AG04450 (cell line): ENCODE data around the gene TMEM132A. TPM values are rescaled to one million over a fixed set of nuclear protein-coding genes. Genes with fewer than 3 reads are reported as not detected.

Experiments
- CTCF ChIA-PET: fragments of 300-600, 350-600 bp; formaldehyde crosslinking; extraction: SDS; loops from one replicate; lab custom pipeline; 2022; ENCODE audit warnings: antibody characterized with exemption, inconsistent platforms; lab: Charles Lee
- POLR2A ChIA-PET: fragments of 350-600 bp; formaldehyde crosslinking; extraction: SDS; loops from one replicate; lab custom pipeline; 2021; ENCODE audit warnings: antibody characterized with exemption, inconsistent platforms; lab: Yijun Ruan, JAX
- DNase-seq: peaks from one replicate; pipeline ENCODE4 v3.0.0-alpha.2; 2011; ENCODE audit warnings: low read depth, low spot score
- H3K27ac ChIP-seq: one replicate; pipeline ENCODE4 v1.5.1; 2012; ENCODE audit warnings: low read depth, low read length, control low read depth
- H3K27me3 ChIP-seq: one replicate; pipeline ENCODE4 v1.6.0; 2012; ENCODE audit warnings: low read length; ENCODE audit not compliant: control insufficient read depth, insufficient read depth
- H3K4me3 ChIP-seq: 2 replicates; pipeline ENCODE4 v1.5.1; 2011; ENCODE audit warnings: mild to moderate bottlenecking, low read depth, low read length, control low read depth
- H3K9me3 ChIP-seq: 2 replicates; pipeline ENCODE4 v1.5.1; 2012; ENCODE audit warnings: low read length; ENCODE audit not compliant: control insufficient read depth, insufficient read depth
- polyA plus RNA-seq: library from polyadenylated mRNA; depleted of rRNA; stranded (reverse); fragments of >200 nt; gene quantifications from 2 replicates; pipeline ENCODE4 v1.2.3, GENCODE V29; 2011
- TF ChIP-seq, protein P1 (sequence below): IDR thresholded peaks from 2 replicates; pipeline ENCODE4 v1.5.1; 2011; ENCODE audit warnings: low read depth, low read length, control low read depth, inconsistent platforms

TMEM132A gene
- polyA plus RNA-seq, 1 experiment: 25.9 TPM

- CTCF ChIA-PET: interaction anchor here (1.0 to 1.6 kb wide), 3 partner anchors 13 to 96 kb away, joined by 3 to 4 read pairs (median 4); no protein-coding TSS in a partner anchor
- POLR2A ChIA-PET: no interaction called here
Observed at GRCh38 chr11:60927600-60927999, 3.3 kb downstream of the TMEM132A start.

GRCh38 chr11:60928563-60929001 is 4.3 kb downstream of the TMEM132A start:
- no peak for DNase-seq
- TF ChIP-seq, protein P1, sequence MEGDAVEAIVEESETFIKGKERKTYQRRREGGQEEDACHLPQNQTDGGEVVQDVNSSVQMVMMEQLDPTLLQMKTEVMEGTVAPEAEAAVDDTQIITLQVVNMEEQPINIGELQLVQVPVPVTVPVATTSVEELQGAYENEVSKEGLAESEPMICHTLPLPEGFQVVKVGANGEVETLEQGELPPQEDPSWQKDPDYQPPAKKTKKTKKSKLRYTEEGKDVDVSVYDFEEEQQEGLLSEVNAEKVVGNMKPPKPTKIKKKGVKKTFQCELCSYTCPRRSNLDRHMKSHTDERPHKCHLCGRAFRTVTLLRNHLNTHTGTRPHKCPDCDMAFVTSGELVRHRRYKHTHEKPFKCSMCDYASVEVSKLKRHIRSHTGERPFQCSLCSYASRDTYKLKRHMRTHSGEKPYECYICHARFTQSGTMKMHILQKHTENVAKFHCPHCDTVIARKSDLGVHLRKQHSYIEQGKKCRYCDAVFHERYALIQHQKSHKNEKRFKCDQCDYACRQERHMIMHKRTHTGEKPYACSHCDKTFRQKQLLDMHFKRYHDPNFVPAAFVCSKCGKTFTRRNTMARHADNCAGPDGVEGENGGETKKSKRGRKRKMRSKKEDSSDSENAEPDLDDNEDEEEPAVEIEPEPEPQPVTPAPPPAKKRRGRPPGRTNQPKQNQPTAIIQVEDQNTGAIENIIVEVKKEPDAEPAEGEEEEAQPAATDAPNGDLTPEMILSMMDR: no peak
- POLR2A ChIA-PET: no interaction called here
- CTCF ChIA-PET: interaction anchor here (1.0 to 1.5 kb wide), 2 partner anchors 12 to 29 kb away, joined by 4 read pairs; no protein-coding TSS in a partner anchor
- Histone ChIP-seq H3K27me3 (no peaks in the 10 kb centered on the region), H3K9me3 (no peaks in the 10 kb centered on the region; the same call in 1 of the 2 replicates), H3K4me3 (no peak overlapping the region), H3K27ac (no peak overlapping the region)

More at GRCh38 chr11:60927600-60927999, 3.3 kb downstream of the TMEM132A start:
- H3K27ac ChIP-seq: peak overlapping the region; percentile 21
- H3K27me3 ChIP-seq: no peaks in the 10 kb centered on the region
- DNase-seq: no peak
- no peaks in the 10 kb centered on the region; the same call in 1 of the 2 replicates for H3K9me3 ChIP-seq
- H3K4me3 ChIP-seq: no peak overlapping the region
- TF ChIP-seq, protein P1: no peak

- no peak for DNase-seq
- Histone ChIP-seq H3K9me3 (no peaks in the 10 kb centered on the region; the same call in 1 of the 2 replicates), H3K27ac (no peak overlapping the region), H3K27me3 (no peaks in the 10 kb centered on the region), H3K4me3 (no peak overlapping the region)
- POLR2A ChIA-PET: no interaction called here
- TF ChIP-seq, protein P1: no peak
- CTCF ChIA-PET: no interaction called here
Observed at GRCh38 chr11:60929764-60930163, 5.5 kb downstream of the TMEM132A start.

DNA sequence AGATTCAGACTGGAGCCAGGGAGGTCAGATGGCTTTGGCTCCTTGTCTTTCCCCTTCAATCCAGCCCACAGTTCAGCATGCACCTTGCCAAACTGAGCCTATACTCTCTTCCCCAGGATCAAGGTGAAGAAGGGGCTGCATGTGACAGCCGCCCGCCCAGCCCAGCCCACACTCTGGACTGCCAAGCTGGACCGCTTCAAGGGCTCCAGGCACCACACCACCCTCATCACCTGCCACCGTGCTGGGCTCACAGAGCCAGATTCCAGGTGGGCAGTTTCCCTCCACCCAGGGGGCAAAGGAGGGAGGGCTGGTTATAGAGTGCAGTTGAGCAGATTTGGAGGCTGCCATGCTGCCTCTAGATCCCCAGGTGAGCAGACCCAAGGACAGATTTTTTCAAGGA is 6.1 kb downstream of the TMEM132A start:
- H3K27me3 ChIP-seq: no peaks in the 10 kb centered on the region
- no peak for DNase-seq
- H3K9me3 ChIP-seq: no peaks in the 10 kb centered on the region
- ChIA-PET CTCF (no interaction called here), POLR2A (no interaction called here)
- no peak overlapping the region for H3K4me3 ChIP-seq
- TF ChIP-seq, protein P1: no peak
- H3K27ac ChIP-seq: no peak overlapping the region

GRCh38 chr11:60931917-60932316 is 7.7 kb downstream of the TMEM132A start:
- no peak overlapping the region for H3K4me3 ChIP-seq
- H3K9me3 ChIP-seq: no peaks in the 10 kb centered on the region
- H3K27me3 ChIP-seq: no peaks in the 10 kb centered on the region
- TF ChIP-seq, protein P1: no peak
- ChIA-PET POLR2A (interaction anchor here (0.8 kb wide), 1 partner anchor 230 kb away, joined by 3 read pairs; no protein-coding TSS in a partner anchor), CTCF (interaction anchor here (0.9 kb wide), 1 partner anchor 32 kb away, joined by 3 read pairs; no protein-coding TSS in a partner anchor)
- no peak for DNase-seq
- no peak overlapping the region for H3K27ac ChIP-seq
